PC-3 (cell line): ENCODE data around the gene HS2ST1. TPM values are rescaled to one million over a fixed set of nuclear protein-coding genes. Genes with fewer than 3 reads are reported as not detected.
A peak's percentile ranks its signal among the peaks of the same experiment; 100 is the strongest.

ENCODE experiments used
- ATAC-seq: fragments of 200-7000 bp; cut with Tn5 transposase; 2 replicates; pipeline ENCODE4 v1.9.1; 2020; ENCODE audit warnings: mild to moderate bottlenecking, moderate library complexity
- BruUV-seq: library from RNA; stranded (reverse); fragments of 400-500 nt; replicated peaks from 2 replicates; lab custom pipeline; 2021; lab: Mats Ljungman, UMichigan
- CTCF ChIA-PET: fragments of 300-600 bp; sonication (Branson Sonifier 250); formaldehyde crosslinking; loops from one replicate; lab custom pipeline; 2022; ENCODE audit warnings: antibody characterized with exemption; lab: Charles Lee
- POLR2A ChIA-PET: fragments of 300-600 bp; sonication (Branson Sonifier 250); formaldehyde crosslinking; loops from one replicate; lab custom pipeline; 2022; ENCODE audit warnings: antibody characterized with exemption; ENCODE audit not compliant: unreplicated experiment; lab: Charles Lee
- DNase-seq: peaks from one replicate; pipeline ENCODE4 v3.0.0-alpha.2; 2015
- H2AFZ ChIP-seq: fragments of 300-600 bp; sonication (generic); 2 replicates; pipeline ENCODE4 v1.6.0; 2016; ENCODE audit warnings: antibody characterized with exemption, low read length
- H3F3A ChIP-seq: fragments of 300-600 bp; sonication (generic); one replicate; pipeline ENCODE4 v1.6.0; 2017; ENCODE audit warnings: antibody characterized with exemption, low read length, control low read depth, mild to moderate bottlenecking; ENCODE audit not compliant: unreplicated experiment
- H3K27ac ChIP-seq: fragments of 300-600 bp; sonication (generic); 2 replicates; pipeline ENCODE4 v1.5.1; 2016; ENCODE audit warnings: mild to moderate bottlenecking, low read length
- H3K27me3 ChIP-seq: fragments of 300-600 bp; sonication (generic); 2 replicates; pipeline ENCODE4 v1.6.1; 2016; ENCODE audit warnings: low read length, mixed read lengths
- H3K36me3 ChIP-seq: fragments of 300-600 bp; sonication (generic); 2 replicates; pipeline ENCODE4 v1.6.1; 2016; ENCODE audit warnings: low read depth, mixed run types, low read length, mixed read lengths
- H3K4me1 ChIP-seq: fragments of 300-600 bp; sonication (generic); 2 replicates; pipeline ENCODE4 v1.5.1; 2016; ENCODE audit warnings: low read length; ENCODE audit not compliant: insufficient read depth
- H3K4me2 ChIP-seq: fragments of 300-600 bp; sonication (generic); 2 replicates; pipeline ENCODE4 v1.6.0; 2016; ENCODE audit warnings: low read length
- H3K4me3 ChIP-seq: fragments of 300-600 bp; sonication (generic); 2 replicates; pipeline ENCODE4 v1.5.1; 2016; ENCODE audit warnings: mild to moderate bottlenecking, low read length, mixed read lengths
- H3K79me2 ChIP-seq: fragments of 300-600 bp; sonication (generic); 2 replicates; pipeline ENCODE4 v1.6.1; 2017; ENCODE audit warnings: low read length, mixed read lengths
- H3K9ac ChIP-seq: fragments of 300-600 bp; sonication (generic); 2 replicates; pipeline ENCODE4 v1.6.0; 2016; ENCODE audit warnings: mild to moderate bottlenecking, low read length
- H3K9me2 ChIP-seq: fragments of 300-600 bp; sonication (generic); replicated peaks from 2 replicates; pipeline ENCODE4 v1.6.1; 2016; ENCODE audit warnings: mixed run types, low read length, mixed read lengths
- H3K9me3 ChIP-seq: fragments of 300-600 bp; sonication (generic); 2 replicates; pipeline ENCODE4 v1.6.1; 2016; ENCODE audit warnings: low read length, mixed read lengths
- H4K20me1 ChIP-seq: fragments of 300-600 bp; sonication (generic); 2 replicates; pipeline ENCODE4 v1.6.1; 2016; ENCODE audit warnings: low read length, mixed read lengths
- CTCF ChIP-seq: fragments of 300-600 bp; sonication (generic); conservative IDR thresholded peaks from 2 replicates; pipeline ENCODE4 v1.5.1; 2017; ENCODE audit warnings: antibody characterized with exemption, low read depth, mild to moderate bottlenecking, low read length
- EZH2 ChIP-seq: fragments of 300-600 bp; sonication (generic); IDR thresholded peaks from one replicate; pipeline ENCODE4 v1.6.1; 2017; ENCODE audit warnings: antibody characterized with exemption, mild to moderate bottlenecking, low read length; ENCODE audit not compliant: unreplicated experiment
- EZH2phosphoT487 ChIP-seq: fragments of 300-600 bp; sonication (generic); IDR thresholded peaks from 2 replicates; pipeline ENCODE4 v1.6.1; 2018; ENCODE audit warnings: mild to moderate bottlenecking, antibody characterized with exemption, low read length, borderline replicate concordance
- intact Hi-C: fragments of 100-400 bp; cut with micrococcal nuclease; formaldehyde crosslinking; loops from 2 replicates; pipeline ENCODE4 v1.9.0; 2023
- total RNA-seq: library from RNA; depleted of rRNA; stranded (reverse); fragments of >200 nt; gene quantifications from 2 replicates; pipeline ENCODE4 v1.2.3, GENCODE V29; 2014

The HS2ST1 gene
- total RNA-seq, 1 experiment from 2014 or later, result 15.3 TPM

GRCh38 chr1:87149241-87150041, 235.0 kb downstream of the HS2ST1 start:
- Histone ChIP-seq H3K36me3 (no peaks in the 10 kb centered on the region), H2AFZ (0 out of 2 replicates have a peak overlapping the region, but pooled peaks have one; percentile 37), H3K9ac (no peak overlapping the region), H3F3A (no peaks in the 10 kb centered on the region), H3K4me3 (no peak overlapping the region), H3K4me2 (no peak overlapping the region), H3K27ac (no peak overlapping the region), H3K9me3 (no peaks in the 10 kb centered on the region), H4K20me1 (no peaks in the 10 kb centered on the region), H3K79me2 (no peaks in the 10 kb centered on the region), H3K9me2 (no peaks in the 10 kb centered on the region), H3K27me3 (no peaks in the 10 kb centered on the region), H3K4me1 (peaks cover 6% of the 10 kb centered on the region; the same call in 1 of the 2 replicates)
- DNase-seq (peak; percentile 58), ATAC-seq (peak; percentile 64)
- intact Hi-C loops, result no loop called here
- CTCF ChIA-PET, result no interaction called here
- no TSS peak for BruUV-seq
- TF ChIP-seq CTCF (no peak), EZH2 (no peak), EZH2phosphoT487 (no peak)
- POLR2A ChIA-PET, result no interaction called here

GRCh38 chr1:87150143-87150542, 235.7 kb downstream of the HS2ST1 start:
- Histone ChIP-seq H3K9me2 (no peaks in the 10 kb centered on the region), H3K4me1 (peaks cover 6% of the 10 kb centered on the region; the same call in 1 of the 2 replicates), H3K9ac (no peak overlapping the region), H2AFZ (no peak overlapping the region), H4K20me1 (no peaks in the 10 kb centered on the region), H3K36me3 (no peaks in the 10 kb centered on the region), H3K4me2 (no peak overlapping the region), H3K9me3 (no peaks in the 10 kb centered on the region), H3K27me3 (no peaks in the 10 kb centered on the region), H3K27ac (no peak overlapping the region), H3F3A (no peaks in the 10 kb centered on the region), H3K79me2 (no peaks in the 10 kb centered on the region), H3K4me3 (no peak overlapping the region)
- no TSS peak for BruUV-seq
- no peak for TF ChIP-seq EZH2
- no peak for TF ChIP-seq EZH2phosphoT487
- TF ChIP-seq CTCF, result no peak
- intact Hi-C loops, result no loop called here
- ChIA-PET POLR2A (no interaction called here), CTCF (interaction anchor here (0.7 kb wide), 1 partner anchor 155 kb away, joined by 5 read pairs; no protein-coding TSS in a partner anchor)
- DNase-seq (no peak), ATAC-seq (no peak)
